Astrocyte (in vitro differentiated cells and primary cell): ENCODE data around the gene ATXN1.

ENCODE experiments used
- CTCF ChIP-seq: IDR thresholded peaks from 2 replicates; pipeline ENCODE4 v1.5.1; 2011; ENCODE audit warnings: low read depth, mild to moderate bottlenecking, inconsistent platforms, low read length, moderate library complexity; ENCODE audit not compliant: insufficient read depth
- EZH2 ChIP-seq: IDR thresholded peaks from 2 replicates; pipeline ENCODE4 v1.6.1; 2012; ENCODE audit warnings: mild to moderate bottlenecking, low read length, inconsistent platforms; ENCODE audit not compliant: insufficient read depth

GRCh38 chr6:16783952-16784565 lies 22.8 kb upstream of the ATXN1 start:
- TF ChIP-seq CTCF (no peak), EZH2 (no peak)
